HCT116 (cell line): Measurements from ENCODE around the gene SMTNL2. TPM values are rescaled to one million over a fixed set of nuclear protein-coding genes. Genes with fewer than 3 reads are reported as not detected.

Experiments used
- ATAC-seq: fragments of 200-7000 bp; cut with Tn5 transposase; 2 replicates; pipeline ENCODE4 v1.9.1; 2020; ENCODE audit warnings: mild to moderate bottlenecking, moderate library complexity
- BruUV-seq: library from RNA; stranded (reverse); fragments of 400-500 nt; replicated peaks from 2 replicates; lab custom pipeline; 2021; lab: Mats Ljungman, UMichigan
- CTCF ChIA-PET: fragments of 300-600 bp; sonication (Branson Sonifier 250); formaldehyde crosslinking; loops from one replicate; lab custom pipeline; 2021; ENCODE audit warnings: antibody characterized with exemption; lab: Charles Lee
- POLR2A ChIA-PET: fragments of 300-600, 350-600 bp; sonication (Branson Sonifier 250); formaldehyde crosslinking; loops from one replicate; lab custom pipeline; 2021; ENCODE audit warnings: antibody characterized with exemption; lab: Charles Lee
- RAD21 ChIA-PET, 2 experiments: fragments of 300-600 bp; sonication (Branson Sonifier 250); formaldehyde crosslinking; loops; one replicate each; lab custom pipeline; 2023; ENCODE audit warnings: low total read pairs in 2 of 2; ENCODE audit not compliant: uncharacterized antibody in 2 of 2, unreplicated experiment in 2 of 2, low non-redundant PET in 1 of 2; lab: Charles Lee
- DNase-seq: peaks from one replicate; pipeline ENCODE4 v3.0.0-alpha.2; 2010; ENCODE audit warnings: low read depth, low spot score
- H2AFZ ChIP-seq: fragments of 200-600 bp; shearing (Covaris generic), sonication (generic); 2 replicates; pipeline ENCODE4 v1.6.1; 2017; ENCODE audit warnings: low read depth, mixed run types, mixed read lengths, antibody characterized with exemption, low read length; ENCODE audit not compliant: poor library complexity, severe bottlenecking
- H3K27ac ChIP-seq: 2 replicates; pipeline ENCODE4 v1.5.1; 2012; ENCODE audit warnings: low read depth, low read length
- H3K27me3 ChIP-seq: fragments of 200-600 bp; sonication (generic); 2 replicates; pipeline ENCODE4 v1.6.1; 2016; ENCODE audit warnings: mixed run types, low read length, mixed read lengths; ENCODE audit not compliant: insufficient read depth
- H3K36me3 ChIP-seq, 2 experiments: fragments of 200-500 bp in 1 of 2; fragments of 200-600 bp in 1 of 2; sonication (Bioruptor generic) in 1 of 2; sonication (generic) in 1 of 2; 2 replicates each; pipeline versions ENCODE4 v1.5.1 to v1.6.1; 2014 to 2016; ENCODE audit warnings: low read length in 2 of 2, inconsistent platforms in 1 of 2, mixed read lengths in 1 of 2, mixed run types in 1 of 2; ENCODE audit not compliant: insufficient read depth in 2 of 2, control insufficient read depth in 1 of 2
- H3K4me1 ChIP-seq, 2 experiments: fragments of 200-600 bp in 1 of 2; sonication (generic) in 1 of 2; 2 replicates each; pipeline versions ENCODE4 v1.5.1 to v1.6.1; 2012 to 2017; ENCODE audit warnings: low read length in 2 of 2, inconsistent platforms in 1 of 2, mild to moderate bottlenecking in 1 of 2, mixed read lengths in 1 of 2, mixed run types in 1 of 2, moderate library complexity in 1 of 2; ENCODE audit not compliant: insufficient read depth in 2 of 2, control insufficient read depth in 1 of 2
- H3K4me2 ChIP-seq: fragments of 200-600 bp; sonication (generic); 2 replicates; pipeline ENCODE4 v1.6.1; 2017; ENCODE audit warnings: mixed run types, low read length, mixed read lengths
- H3K4me3 ChIP-seq, 2 experiments: fragments of 200-600 bp in 1 of 2; sonication (generic) in 1 of 2; replicated peaks in 1 of 2; 2 replicates each; pipeline ENCODE4 v1.5.1; 2011 to 2016; ENCODE audit warnings: low read length in 2 of 2, control low read depth in 1 of 2, low read depth in 1 of 2, mild to moderate bottlenecking in 1 of 2, mixed read lengths in 1 of 2, mixed run types in 1 of 2
- H3K79me2 ChIP-seq: fragments of 200-600 bp; sonication (generic); 2 replicates; pipeline ENCODE4 v1.6.1; 2017; ENCODE audit warnings: mild to moderate bottlenecking, mixed run types, low read length, moderate library complexity, mixed read lengths; ENCODE audit not compliant: insufficient read depth
- H3K9ac ChIP-seq: fragments of 200-600 bp; sonication (generic); 2 replicates; pipeline ENCODE4 v1.6.1; 2016; ENCODE audit warnings: low read length, mixed read lengths
- H3K9me2 ChIP-seq: fragments of 200-600 bp; sonication (generic), shearing (Covaris generic); 2 replicates; pipeline ENCODE4 v1.6.1; 2017; ENCODE audit warnings: mixed run types, mild to moderate bottlenecking, moderate library complexity; ENCODE audit not compliant: insufficient read depth
- H3K9me3 ChIP-seq, 2 experiments: fragments of 200-500 bp in 1 of 2; fragments of 200-600 bp in 1 of 2; sonication (Bioruptor generic) in 1 of 2; sonication (generic) in 1 of 2; 2 replicates each; pipeline ENCODE4 v1.6.1; 2014 to 2017; ENCODE audit warnings: low read length in 2 of 2, mixed read lengths in 2 of 2, inconsistent platforms in 1 of 2, low read depth in 1 of 2, mild to moderate bottlenecking in 1 of 2, mixed run types in 1 of 2, moderate library complexity in 1 of 2; ENCODE audit not compliant: control insufficient read depth in 1 of 2, insufficient read depth in 1 of 2
- H4K20me1 ChIP-seq: fragments of 200-600 bp; sonication (generic), shearing (Covaris generic); 2 replicates; pipeline ENCODE4 v1.6.1; 2017; ENCODE audit warnings: mixed run types, mild to moderate bottlenecking, moderate library complexity; ENCODE audit not compliant: insufficient read depth
- CBX3 ChIP-seq: IDR thresholded peaks from 2 replicates; pipeline ENCODE4 v1.6.1; 2012; ENCODE audit warnings: low read depth
- EGR1 ChIP-seq: IDR thresholded peaks from 2 replicates; pipeline ENCODE4 v1.6.1; 2012; ENCODE audit warnings: low read depth
- JUND ChIP-seq: IDR thresholded peaks from 2 replicates; pipeline ENCODE4 v1.6.1; 2012
- POLR2A ChIP-seq: IDR thresholded peaks from 2 replicates; pipeline ENCODE4 v1.7.0; 2011; ENCODE audit warnings: borderline replicate concordance; ENCODE audit not compliant: insufficient read depth, insufficient read length; ENCODE audit errors: extremely low read depth
- POLR2AphosphoS5 ChIP-seq: IDR thresholded peaks from 2 replicates; pipeline ENCODE4 v1.6.1; 2011; ENCODE audit warnings: mild to moderate bottlenecking, low read depth, low read length, moderate library complexity
- RAD21 ChIP-seq: IDR thresholded peaks from 2 replicates; pipeline ENCODE4 v1.6.1; 2012; ENCODE audit warnings: low read depth, mild to moderate bottlenecking
- SIN3A ChIP-seq: IDR thresholded peaks from 2 replicates; pipeline ENCODE4 v1.6.1; 2012; ENCODE audit warnings: low read depth
- YY1 ChIP-seq: IDR thresholded peaks from 2 replicates; pipeline ENCODE4 v1.6.1; 2011; ENCODE audit warnings: low read length, low read depth, moderate library complexity, mild to moderate bottlenecking; ENCODE audit not compliant: insufficient replicate concordance; ENCODE audit errors: extremely low read depth
- ZBTB33 ChIP-seq: IDR thresholded peaks from 2 replicates; pipeline ENCODE4 v1.6.1; 2011; ENCODE audit warnings: mild to moderate bottlenecking, low read length, moderate library complexity; ENCODE audit not compliant: insufficient replicate concordance; ENCODE audit errors: extremely low read depth
- ZNF274 ChIP-seq: fragments of 200-500 bp; sonication (Bioruptor generic); IDR thresholded peaks from 2 replicates; pipeline ENCODE4 v1.6.1; 2014; ENCODE audit warnings: mild to moderate bottlenecking, low read depth, low read length, inconsistent platforms
- intact Hi-C: fragments of 100-400 bp; cut with micrococcal nuclease; formaldehyde crosslinking; loops from 2 replicates; pipeline ENCODE4 v1.10.0; 2022
- total RNA-seq: library from RNA; stranded (reverse); gene quantifications from one replicate; pipeline ENCODE4 v1.2.1, GENCODE V29; 2021; ENCODE audit not compliant: unreplicated experiment
- TF ChIP-seq, protein P1 (sequence below), 3 experiments: fragments of 200-600 bp in 1 of 3; sonication (generic) in 1 of 3; IDR thresholded peaks in 2 of 3; conservative IDR thresholded peaks in 1 of 3; 2 replicates each; pipeline ENCODE4 v1.5.1; 2012 to 2017; ENCODE audit warnings: low read depth in 2 of 3, low read length in 2 of 3, antibody characterized with exemption in 1 of 3, borderline replicate concordance in 1 of 3, control low read depth in 1 of 3, mild to moderate bottlenecking in 1 of 3, mixed read lengths in 1 of 3, mixed run types in 1 of 3, moderate library complexity in 1 of 3; ENCODE audit not compliant: insufficient read depth in 1 of 3
- TF ChIP-seq, protein P2 (sequence below): IDR thresholded peaks from 2 replicates; pipeline ENCODE4 v1.6.1; 2012

SMTNL2 gene
- total RNA-seq, 1 experiment from 2014 or later: 2.3 TPM

- no peaks in the 10 kb centered on the region for H3K27me3 ChIP-seq
- no peaks in the 10 kb centered on the region for H3K36me3 ChIP-seq
- no TSS peak for BruUV-seq
- no peaks in the 10 kb centered on the region for H3K9me2 ChIP-seq
- H3K9me3 ChIP-seq: no peaks in the 10 kb centered on the region; a peak in 1 of 4 replicates
- no peak for TF ChIP-seq YY1
- TF ChIP-seq POLR2A: no peak
- TF ChIP-seq JUND: no peak
- no peak for TF ChIP-seq SIN3A
- no peak for TF ChIP-seq ZBTB33
- TF ChIP-seq, protein P1, sequence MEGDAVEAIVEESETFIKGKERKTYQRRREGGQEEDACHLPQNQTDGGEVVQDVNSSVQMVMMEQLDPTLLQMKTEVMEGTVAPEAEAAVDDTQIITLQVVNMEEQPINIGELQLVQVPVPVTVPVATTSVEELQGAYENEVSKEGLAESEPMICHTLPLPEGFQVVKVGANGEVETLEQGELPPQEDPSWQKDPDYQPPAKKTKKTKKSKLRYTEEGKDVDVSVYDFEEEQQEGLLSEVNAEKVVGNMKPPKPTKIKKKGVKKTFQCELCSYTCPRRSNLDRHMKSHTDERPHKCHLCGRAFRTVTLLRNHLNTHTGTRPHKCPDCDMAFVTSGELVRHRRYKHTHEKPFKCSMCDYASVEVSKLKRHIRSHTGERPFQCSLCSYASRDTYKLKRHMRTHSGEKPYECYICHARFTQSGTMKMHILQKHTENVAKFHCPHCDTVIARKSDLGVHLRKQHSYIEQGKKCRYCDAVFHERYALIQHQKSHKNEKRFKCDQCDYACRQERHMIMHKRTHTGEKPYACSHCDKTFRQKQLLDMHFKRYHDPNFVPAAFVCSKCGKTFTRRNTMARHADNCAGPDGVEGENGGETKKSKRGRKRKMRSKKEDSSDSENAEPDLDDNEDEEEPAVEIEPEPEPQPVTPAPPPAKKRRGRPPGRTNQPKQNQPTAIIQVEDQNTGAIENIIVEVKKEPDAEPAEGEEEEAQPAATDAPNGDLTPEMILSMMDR (IDR thresholded peaks at IDR 0.05 in 2 of 3, conservative IDR thresholded peaks at IDR 0.05 in 1 of 3; ENCODE audit: borderline replicate concordance in 1 of 3, insufficient read depth in 1 of 3, low read depth in 2 of 3, low read length in 2 of 3): no peak
- no peak for TF ChIP-seq RAD21
- TF ChIP-seq CBX3: no peak
- no peak for TF ChIP-seq EGR1
- no peak for TF ChIP-seq POLR2AphosphoS5
- TF ChIP-seq ZNF274: no peak
- TF ChIP-seq, protein P2, sequence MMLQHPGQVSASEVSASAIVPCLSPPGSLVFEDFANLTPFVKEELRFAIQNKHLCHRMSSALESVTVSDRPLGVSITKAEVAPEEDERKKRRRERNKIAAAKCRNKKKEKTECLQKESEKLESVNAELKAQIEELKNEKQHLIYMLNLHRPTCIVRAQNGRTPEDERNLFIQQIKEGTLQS: no peak
- H3K79me2 ChIP-seq: no peaks in the 10 kb centered on the region
- H3K9ac ChIP-seq: no peak overlapping the region
- no peaks in the 10 kb centered on the region for H4K20me1 ChIP-seq
- no peak overlapping the region for H3K27ac ChIP-seq
- H3K4me3 ChIP-seq: no peak overlapping the region
- DNase-seq (no peak), ATAC-seq (no peak)
- RAD21 ChIA-PET: interaction anchor here in 1 of 2 experiments (1.0 kb wide), 1 partner anchor 60 kb away, joined by 4 read pairs; no protein-coding TSS in a partner anchor
- H3K4me1 ChIP-seq: peaks cover 0 to 4% of the 10 kb centered on the region in 2 experiments; a peak in 1 of 4 replicates
- CTCF ChIA-PET: interaction anchor here (0.9 to 4.5 kb wide), 2 partner anchors 59 to 276 kb away, joined by 3 to 59 read pairs; partner anchors contain the start of gene CHRNE
- no peak overlapping the region for H3K4me2 ChIP-seq
- H2AFZ ChIP-seq: no peak overlapping the region
- POLR2A ChIA-PET: interaction anchor here (1.2 kb wide), 1 partner anchor 60 kb away, joined by 8 read pairs; no protein-coding TSS in a partner anchor
- intact Hi-C loops: loop anchor here (1.0 kb wide), 2 partner anchors 60 to 206 kb away; no protein-coding TSS in a partner anchor
These were observed 42.5 kb downstream of the SMTNL2 start for GRCh38 chr17:4626734-4627256.
